ENCODE measurements around the gene GNL3L.
"Not testable (repeated sequence)": the region's sequence is repeated elsewhere in the genome, so short reads cannot be mapped to it uniquely, and the experiment has no call there.

GNL3L gene

DNA sequence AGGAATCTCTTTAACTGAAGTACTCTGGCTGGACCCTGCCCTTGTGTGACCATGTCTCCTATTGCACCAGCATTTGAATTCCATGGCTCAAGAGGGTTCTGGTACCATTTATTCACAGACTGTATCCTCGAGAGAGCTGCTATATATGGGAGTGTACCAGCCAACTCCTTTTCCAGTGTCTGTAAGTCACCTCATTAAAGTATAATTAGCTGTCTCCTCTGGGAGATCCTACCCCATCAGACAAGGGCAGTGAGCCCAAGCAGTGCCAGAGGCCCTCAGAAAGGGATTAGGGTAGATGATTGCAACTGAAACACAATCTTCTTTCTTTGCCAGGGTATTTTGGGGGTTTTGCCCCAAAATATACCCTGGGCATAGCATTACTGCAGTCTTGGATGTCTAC, 31.6 kb downstream of the GNL3L start:
- no peak for DNase-seq

DNA sequence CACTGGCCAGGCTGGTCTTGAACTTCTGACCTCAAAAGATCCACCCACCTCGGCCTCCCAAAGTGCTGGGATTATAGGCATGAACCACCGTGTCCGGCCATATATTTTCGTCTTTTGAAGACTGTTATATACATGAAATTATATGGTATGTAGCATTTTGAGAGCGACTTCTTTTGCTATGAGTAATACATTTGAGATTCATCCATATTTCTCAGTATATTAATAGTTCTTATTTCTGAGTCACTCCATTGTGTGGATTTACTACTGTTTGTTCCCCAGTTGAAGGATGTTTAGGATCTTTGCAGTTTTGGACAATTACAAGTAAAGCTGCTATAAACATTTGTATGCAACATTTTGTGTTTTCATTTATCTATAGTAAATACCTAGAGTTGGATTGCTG, 34.9 kb downstream of the GNL3L start:
- DNase-seq: no peak

- no peak for DNase-seq
Measured at GRCh38 chrX:54570332-54570731, 40.3 kb downstream of the GNL3L start.

- DNase-seq: not testable (repeated sequence)
Measured at GRCh38 chrX:54572641-54573040, 42.6 kb downstream of the GNL3L start.

DNA sequence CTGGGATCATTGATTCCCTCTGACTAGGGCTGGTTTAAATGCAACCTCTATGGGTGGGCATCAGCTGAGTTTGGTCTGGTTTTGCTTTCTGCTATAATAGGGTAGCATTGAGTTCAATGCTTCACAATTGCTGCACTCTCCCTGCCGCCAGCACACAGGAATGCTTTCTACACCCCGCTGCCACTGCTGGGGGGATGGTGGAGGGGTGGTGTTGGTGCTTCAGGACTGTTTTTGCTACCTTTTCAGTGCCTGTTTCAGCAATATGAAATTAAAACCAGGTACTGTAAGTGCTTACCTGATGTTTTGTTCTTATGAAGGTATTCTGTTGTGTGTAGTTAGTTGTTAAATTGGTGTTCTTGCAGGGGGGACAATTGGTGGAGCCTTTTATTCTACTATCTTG, 67.7 kb downstream of the GNL3L start:
- no peak for DNase-seq

DNA sequence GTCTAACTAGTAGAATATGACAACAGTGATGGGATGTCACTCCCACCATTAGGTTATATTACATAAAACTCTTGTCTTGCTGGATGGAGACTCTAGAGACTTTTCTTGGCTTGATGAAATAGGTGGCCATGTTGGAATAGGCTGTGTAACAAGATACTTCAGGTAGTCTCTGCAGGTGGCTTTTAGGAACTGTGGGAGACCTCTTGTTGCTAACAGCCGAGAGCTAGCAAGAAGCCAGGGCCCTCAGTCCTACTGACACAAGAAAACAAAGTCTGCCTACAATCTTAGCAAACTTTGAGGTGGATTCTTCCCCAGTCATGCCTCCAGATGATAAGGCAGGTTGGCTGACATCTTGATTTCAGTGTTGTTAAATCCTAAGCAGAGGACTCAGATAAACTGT, 72.5 kb downstream of the GNL3L start:
- no peak for DNase-seq
